Mesenchymal stem cell (in vitro differentiated cells and primary cell): ENCODE data around the gene OXSR1.

ENCODE experiments used
- DNase-seq: peaks from one replicate; pipeline ENCODE4 v3.0.0-alpha.2; 2013
- H2AFZ ChIP-seq: one replicate; pipeline ENCODE4 v1.6.1; 2013; ENCODE audit warnings: low read depth, mild to moderate bottlenecking, control low read depth, inconsistent platforms, low read length, moderate library complexity
- H2AK5ac ChIP-seq: 2 replicates; pipeline ENCODE4 v1.6.1; 2013; ENCODE audit warnings: low read length, moderate library complexity, mild to moderate bottlenecking, inconsistent platforms; ENCODE audit not compliant: severe bottlenecking
- H2BK120ac ChIP-seq: one replicate; pipeline ENCODE4 v1.6.1; 2013; ENCODE audit warnings: low read depth, mild to moderate bottlenecking, inconsistent platforms, low read length, moderate library complexity
- H2BK12ac ChIP-seq, 2 experiments: one replicate each; pipeline ENCODE4 v1.6.1; 2013; ENCODE audit warnings: inconsistent platforms in 2 of 2, low read length in 2 of 2, mild to moderate bottlenecking in 2 of 2, moderate library complexity in 2 of 2, control low read depth in 1 of 2
- H2BK15ac ChIP-seq: one replicate; pipeline ENCODE4 v1.6.1; 2013; ENCODE audit warnings: mild to moderate bottlenecking, low read depth, inconsistent platforms; ENCODE audit not compliant: poor library complexity, severe bottlenecking
- H2BK5ac ChIP-seq: 2 replicates; pipeline ENCODE4 v1.6.1; 2013; ENCODE audit warnings: low read depth, mild to moderate bottlenecking, low read length, control low read depth, inconsistent platforms; ENCODE audit not compliant: poor library complexity, severe bottlenecking
- H3K14ac ChIP-seq, 2 experiments: one replicate each; pipeline ENCODE4 v1.6.1; 2013; ENCODE audit warnings: inconsistent platforms in 2 of 2, low read length in 2 of 2, control low read depth in 1 of 2, mild to moderate bottlenecking in 1 of 2, moderate library complexity in 1 of 2
- H3K18ac ChIP-seq, 2 experiments: one replicate each; pipeline ENCODE4 v1.6.1; 2013; ENCODE audit warnings: inconsistent platforms in 2 of 2, low read length in 2 of 2, control low read depth in 1 of 2, low read depth in 1 of 2, mild to moderate bottlenecking in 1 of 2
- H3K23ac ChIP-seq, 2 experiments: one replicate each; pipeline ENCODE4 v1.6.1; 2013; ENCODE audit warnings: inconsistent platforms in 2 of 2, low read length in 2 of 2, mild to moderate bottlenecking in 2 of 2, moderate library complexity in 2 of 2, control low read depth in 1 of 2
- H3K27ac ChIP-seq: 2 replicates; pipeline ENCODE4 v1.5.1; 2013; ENCODE audit warnings: mild to moderate bottlenecking, moderate library complexity, low read length, control low read depth, inconsistent platforms; ENCODE audit not compliant: poor library complexity, severe bottlenecking
- H3K27me3 ChIP-seq, 2 experiments: 2 replicates each; pipeline versions ENCODE4 v1.6.1 to v1.7.0; 2013; ENCODE audit warnings: low read length in 2 of 2, mild to moderate bottlenecking in 2 of 2, moderate library complexity in 2 of 2, control low read depth in 1 of 2, inconsistent platforms in 1 of 2; ENCODE audit not compliant: control insufficient read depth in 1 of 2, insufficient read depth in 1 of 2
- H3K36me3 ChIP-seq, 2 experiments: 2 replicates each; pipeline versions ENCODE4 v1.6.1 to v1.7.0; 2013; ENCODE audit warnings: low read length in 2 of 2, control low read depth in 1 of 2, inconsistent platforms in 1 of 2, low read depth in 1 of 2, mild to moderate bottlenecking in 1 of 2; ENCODE audit not compliant: insufficient read depth in 2 of 2, control insufficient read depth in 1 of 2
- H3K4ac ChIP-seq, 2 experiments: one replicate each; pipeline ENCODE4 v1.6.1; 2013; ENCODE audit warnings: inconsistent platforms in 2 of 2, low read length in 2 of 2, mild to moderate bottlenecking in 2 of 2, moderate library complexity in 2 of 2, control low read depth in 1 of 2, low read depth in 1 of 2
- H3K4me1 ChIP-seq: 2 replicates; pipeline ENCODE4 v1.6.1; 2013; ENCODE audit warnings: low read depth, low read length, control low read depth; ENCODE audit not compliant: control insufficient read depth, insufficient read depth
- H3K4me2 ChIP-seq: 2 replicates; pipeline ENCODE4 v1.6.1; 2013; ENCODE audit warnings: low read length, mild to moderate bottlenecking, inconsistent platforms; ENCODE audit not compliant: poor library complexity, severe bottlenecking
- H3K4me3 ChIP-seq, 2 experiments: 2 replicates each; pipeline versions ENCODE4 v1.5.1 to v1.7.0; 2013; ENCODE audit warnings: low read length in 2 of 2, mild to moderate bottlenecking in 2 of 2, control low read depth in 1 of 2, low read depth in 1 of 2; ENCODE audit not compliant: insufficient read depth in 1 of 2
- H3K79me1 ChIP-seq: replicated peaks from 2 replicates; pipeline ENCODE4 v1.6.1; 2013; ENCODE audit warnings: mild to moderate bottlenecking, control low read depth, low read length, inconsistent platforms; ENCODE audit not compliant: poor library complexity, severe bottlenecking
- H3K9ac ChIP-seq: 2 replicates; pipeline ENCODE4 v1.7.0; 2013; ENCODE audit warnings: mild to moderate bottlenecking, low read length, moderate library complexity
- H3K9me3 ChIP-seq: 2 replicates; pipeline ENCODE4 v1.7.0; 2013; ENCODE audit warnings: mild to moderate bottlenecking, low read length; ENCODE audit not compliant: control insufficient read depth
- H4K8ac ChIP-seq: one replicate; pipeline ENCODE4 v1.6.1; 2013; ENCODE audit warnings: inconsistent platforms, mild to moderate bottlenecking, low read length, moderate library complexity
- H4K91ac ChIP-seq: one replicate; pipeline ENCODE4 v1.6.1; 2013; ENCODE audit warnings: mild to moderate bottlenecking, low read length, inconsistent platforms
- WGBS: methylation state at CpG from one replicate; pipeline ENCODE4 v1.1.7; 2013; ENCODE audit warnings: mixed read lengths; 5-methylcytosine and 5-hydroxymethylcytosine counted together

Gene OXSR1

DNA sequence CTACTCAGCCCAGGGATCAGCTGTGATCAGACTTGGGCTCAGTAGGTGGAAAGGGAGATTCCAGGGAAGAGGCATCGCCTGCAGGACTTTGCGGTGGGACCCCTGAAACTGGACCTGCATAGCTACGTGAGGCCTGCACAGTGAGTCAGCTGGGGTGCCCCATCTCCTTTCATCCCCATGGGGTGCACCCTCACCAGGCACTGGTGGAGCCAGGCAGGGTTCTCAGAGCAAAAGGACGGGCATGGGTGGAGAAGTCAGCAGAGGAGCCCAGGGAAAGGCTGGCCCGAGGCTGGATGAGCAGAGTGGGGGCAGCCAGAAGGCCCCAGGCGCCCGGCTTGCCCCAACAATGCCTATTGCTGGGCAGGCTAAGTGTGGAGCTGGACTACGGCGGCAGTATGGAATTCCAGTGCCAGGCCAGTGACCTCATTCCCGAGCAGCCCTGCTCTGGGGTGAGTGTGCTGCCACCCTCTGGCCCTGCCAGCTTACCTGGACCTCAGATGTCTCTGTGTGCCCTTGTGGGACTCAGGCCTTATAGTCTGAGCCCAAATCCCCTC is 48.1 kb upstream of the OXSR1 start:
- Histone ChIP-seq H2AK5ac (no peak overlapping the region), H3K27ac (no peak overlapping the region), H2BK15ac (no peak overlapping the region), H2BK120ac (no peak overlapping the region), H4K8ac (no peak overlapping the region), H3K9ac (no peak overlapping the region), H3K23ac (no peak overlapping the region), H3K18ac (no peak overlapping the region), H3K36me3 (peaks cover 25 to 30% of the 10 kb centered on the region in 2 experiments), H3K4me1 (peaks cover 10% of the 10 kb centered on the region), H3K79me1 (no peaks in the 10 kb centered on the region), H4K91ac (no peak overlapping the region), H3K27me3 (peaks cover 6 to 19% of the 10 kb centered on the region in 2 experiments), H2BK12ac (no peak overlapping the region), H3K9me3 (no peaks in the 10 kb centered on the region), H3K4me2 (no peak overlapping the region), H3K4me3 (no peak overlapping the region), H3K4ac (no peak overlapping the region), H3K14ac (no peak overlapping the region), H2BK5ac (no peak overlapping the region), H2AFZ (no peak overlapping the region)
- no peak for DNase-seq
- 95% methylated on average over 10 of the region's 10 CpGs for WGBS

DNA sequence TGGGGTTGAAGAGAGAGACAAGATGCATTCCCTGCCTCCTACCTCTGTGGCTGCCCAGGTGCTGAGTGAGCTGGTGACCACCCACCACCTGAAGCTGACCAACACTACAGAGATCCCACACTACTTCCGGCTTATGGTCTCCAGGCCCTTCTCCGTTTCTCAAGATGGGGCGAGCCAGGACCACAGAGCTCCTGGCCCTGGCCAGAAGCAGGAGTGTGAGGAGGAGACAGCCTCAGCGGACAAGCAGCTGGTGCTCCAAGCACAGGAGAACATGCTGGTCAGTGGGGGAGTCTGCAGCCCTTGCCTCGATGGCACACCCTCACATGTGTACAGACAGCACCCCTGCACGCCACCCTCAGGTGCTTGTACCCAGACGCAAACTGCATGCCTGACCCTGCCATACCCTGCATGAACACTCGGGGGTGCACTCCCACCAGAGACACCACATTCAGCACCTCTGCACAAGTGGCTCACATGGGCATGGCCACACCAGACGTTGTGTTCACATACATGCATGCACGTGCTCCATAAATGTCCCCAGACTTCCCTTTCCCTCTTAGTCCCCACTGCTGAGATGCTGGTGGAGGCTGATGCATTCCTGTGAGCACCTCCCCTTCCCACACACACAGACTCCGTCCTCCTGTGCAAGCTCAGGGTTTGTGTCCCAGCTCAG is 47.5 kb upstream of the OXSR1 start:
- Histone ChIP-seq H3K4me3 (no peak overlapping the region), H3K23ac (no peak overlapping the region), H2BK12ac (no peak overlapping the region), H2BK5ac (no peak overlapping the region), H3K14ac (no peak overlapping the region), H2BK15ac (no peak overlapping the region), H2AFZ (no peak overlapping the region), H3K27me3 (peaks cover 6 to 16% of the 10 kb centered on the region in 2 experiments), H4K8ac (no peak overlapping the region), H2AK5ac (no peak overlapping the region), H3K18ac (no peak overlapping the region), H3K79me1 (no peaks in the 10 kb centered on the region), H3K4ac (no peak overlapping the region), H3K9me3 (no peaks in the 10 kb centered on the region), H4K91ac (no peak overlapping the region), H3K4me2 (no peak overlapping the region), H3K27ac (no peak overlapping the region), H3K9ac (no peak overlapping the region), H3K36me3 (peaks cover 31 to 36% of the 10 kb centered on the region in 2 experiments), H2BK120ac (no peak overlapping the region), H3K4me1 (peaks cover 10% of the 10 kb centered on the region)
- peak; percentile 53 for DNase-seq
- WGBS: 73% methylated on average over 10 of the region's 11 CpGs

DNA sequence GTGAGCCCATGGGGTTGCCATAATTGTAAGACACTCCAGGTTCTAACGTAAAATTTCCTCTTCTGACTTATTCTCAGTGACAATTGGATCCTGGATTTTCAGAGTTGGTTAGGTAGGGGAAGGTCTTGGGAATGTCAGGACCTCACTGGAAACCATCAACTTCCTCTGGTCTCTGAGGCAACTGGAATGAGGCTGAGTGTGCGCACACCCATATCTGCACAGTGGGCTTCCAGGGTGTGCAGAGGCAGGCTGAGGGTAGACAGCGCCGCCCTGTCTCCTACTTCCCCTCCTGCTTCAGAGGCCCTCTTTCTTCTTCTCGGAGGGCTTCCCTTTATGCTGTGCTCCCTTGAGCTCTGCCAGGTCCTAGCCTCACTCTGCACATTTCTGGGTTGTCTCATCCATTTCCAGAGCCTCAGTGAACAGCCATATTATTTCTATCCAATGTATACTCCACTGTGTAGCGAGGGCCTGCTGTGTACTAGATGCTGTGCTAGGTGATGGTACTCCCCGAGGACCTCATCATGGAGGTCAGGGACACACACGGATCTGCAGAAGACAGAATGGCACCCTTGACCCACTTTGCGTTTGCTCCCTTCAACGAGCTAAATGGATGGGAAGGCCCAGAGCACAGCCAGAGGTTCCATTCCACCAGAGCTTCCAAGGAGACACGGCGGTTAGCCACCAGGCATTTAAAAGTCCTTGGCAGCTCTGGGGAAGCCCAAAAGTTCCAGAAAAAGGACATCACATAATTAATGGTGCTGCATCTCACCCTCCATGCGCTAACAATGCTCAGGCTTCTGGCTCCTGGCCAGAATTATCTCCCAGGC is 46.7 kb upstream of the OXSR1 start:
- no peak overlapping the region for H4K91ac ChIP-seq
- no peak overlapping the region for H2BK15ac ChIP-seq
- H3K9ac ChIP-seq: no peak overlapping the region
- H4K8ac ChIP-seq: no peak overlapping the region
- H3K4me3 ChIP-seq: no peak overlapping the region
- no peak overlapping the region for H3K14ac ChIP-seq
- WGBS: 92% methylated on average over 12 of the region's 13 CpGs
- H3K27me3 ChIP-seq: peaks cover 6 to 16% of the 10 kb centered on the region in 2 experiments
- no peak overlapping the region for H2AFZ ChIP-seq
- H2AK5ac ChIP-seq: no peak overlapping the region
- DNase-seq: no peak
- no peak overlapping the region for H2BK5ac ChIP-seq
- H2BK120ac ChIP-seq: no peak overlapping the region
- no peak overlapping the region for H3K18ac ChIP-seq
- H3K4me2 ChIP-seq: no peak overlapping the region
- peaks cover 39% of the 10 kb centered on the region in 2 experiments for H3K36me3 ChIP-seq
- no peaks in the 10 kb centered on the region for H3K9me3 ChIP-seq
- no peak overlapping the region for H3K27ac ChIP-seq
- peaks cover 10% of the 10 kb centered on the region for H3K4me1 ChIP-seq
- H2BK12ac ChIP-seq: no peak overlapping the region
- H3K23ac ChIP-seq: no peak overlapping the region
- no peak overlapping the region for H3K4ac ChIP-seq
- H3K79me1 ChIP-seq: no peaks in the 10 kb centered on the region

DNA sequence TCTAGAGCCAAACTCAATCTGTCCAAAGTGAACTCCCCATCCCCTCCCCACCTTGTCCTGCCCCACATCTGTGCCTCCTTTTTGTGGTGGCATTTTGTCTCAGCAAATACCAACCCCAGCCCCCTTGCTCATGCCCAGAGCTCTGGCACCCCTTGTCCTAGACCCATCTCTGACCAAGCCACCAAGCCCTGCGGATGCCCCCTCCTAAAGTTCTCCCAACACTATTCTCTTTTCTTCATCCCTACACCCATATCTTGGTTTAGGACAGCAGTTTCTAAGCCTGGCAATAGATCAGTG is 46.1 kb upstream of the OXSR1 start:
- Histone ChIP-seq H3K4me3 (no peak overlapping the region), H3K4me1 (peaks cover 10% of the 10 kb centered on the region), H3K27me3 (peaks cover 6 to 16% of the 10 kb centered on the region in 2 experiments), H3K4me2 (no peak overlapping the region), H3K36me3 (peaks cover 39 to 44% of the 10 kb centered on the region in 2 experiments), H2BK12ac (no peak overlapping the region), H3K79me1 (no peaks in the 10 kb centered on the region), H3K4ac (no peak overlapping the region), H2BK120ac (no peak overlapping the region), H3K14ac (no peak overlapping the region), H3K23ac (no peak overlapping the region), H2BK15ac (no peak overlapping the region), H3K9ac (no peak overlapping the region), H3K18ac (no peak overlapping the region), H2AFZ (no peak overlapping the region), H3K27ac (no peak overlapping the region), H2AK5ac (no peak overlapping the region), H3K9me3 (no peaks in the 10 kb centered on the region), H2BK5ac (no peak overlapping the region), H4K91ac (no peak overlapping the region), H4K8ac (no peak overlapping the region)
- no peak for DNase-seq
- WGBS: 100% methylated on average over 1 of the region's 1 CpG
